ENCODE results near the gene VPS51. TPM values are rescaled to one million over a fixed set of nuclear protein-coding genes. Genes with fewer than 3 reads are reported as not detected.

VPS51 gene
- total and polyA plus RNA-seq, 2 of the 13 experiments (the other 11 are each of a cell fraction or from before 2014, with no cell fraction given), result 76.3 to 90.6 TPM

DNA sequence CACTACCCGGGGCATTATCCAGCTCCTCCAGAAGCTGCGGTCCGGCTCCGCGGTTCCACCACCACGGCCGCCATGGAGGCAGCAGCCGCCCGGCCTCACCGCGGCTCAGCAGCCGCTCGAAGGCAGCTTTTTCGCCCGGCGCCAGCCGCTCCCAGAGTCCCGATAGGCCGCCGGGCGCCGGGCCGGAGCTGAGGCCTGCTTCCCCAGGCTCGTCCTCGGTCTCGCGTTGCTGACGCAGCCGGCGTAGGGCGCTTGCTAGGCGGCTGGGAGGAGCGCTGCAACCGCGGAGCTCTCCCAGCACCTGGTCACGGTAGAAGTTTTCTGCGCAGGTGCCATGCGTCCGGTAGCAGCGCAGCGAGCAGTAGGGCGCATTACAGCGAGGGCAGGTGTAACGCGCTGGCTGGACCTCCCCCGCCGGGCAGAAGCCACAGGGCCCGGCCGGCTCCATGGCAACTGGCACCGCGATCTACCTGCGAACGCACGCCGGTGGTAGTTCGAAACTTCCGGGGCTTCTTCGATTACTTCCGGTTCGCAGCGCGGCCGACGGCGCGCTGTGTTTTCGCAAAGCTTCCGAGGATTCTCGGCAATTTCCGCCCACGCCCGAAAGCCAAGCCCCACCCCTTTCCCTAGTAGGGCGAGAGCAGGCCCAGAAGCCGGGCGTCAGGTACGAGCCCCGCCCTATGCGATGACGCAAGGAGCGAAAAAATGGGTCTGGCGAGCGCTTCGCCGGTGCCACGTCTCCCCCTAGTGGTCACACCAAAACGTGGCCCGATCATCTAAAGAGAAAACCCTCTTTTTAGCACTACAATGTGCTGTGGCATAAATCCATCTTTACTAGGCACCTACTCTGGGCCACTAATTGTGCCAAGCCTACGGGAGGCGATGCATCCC lies 21.4 kb downstream of the VPS51 start, which contains the start of gene ZNHIT2 (continued):
- no peak for TF ChIP-seq ZBTB14 (CRISPR knock-in tag; IDR thresholded peaks at IDR 0.05)
- peak; percentile 21; the same call in 1 of the 2 replicates for TF ChIP-seq SP140L (CRISPR knock-in tag; IDR thresholded peaks at IDR 0.05; ENCODE audit: borderline replicate concordance)
- TF ChIP-seq MNT (IDR thresholded peaks at IDR 0.05), result peak; percentile 84
- no peak for TF ChIP-seq ZSCAN12 (CRISPR knock-in tag; IDR thresholded peaks at IDR 0.05)
- TF ChIP-seq MAFK (conservative IDR thresholded peaks at IDR 0.05 in 1 of 2, IDR thresholded peaks at IDR 0.05 in 1 of 2; ENCODE audit: low read length in 2 of 2), result no peak
- TF ChIP-seq IKZF5 (CRISPR knock-in tag; IDR thresholded peaks at IDR 0.05), result peak; percentile 73
- TF ChIP-seq GTF2F1 (IDR thresholded peaks at IDR 0.05; ENCODE audit: low read length), result no peak
- TF ChIP-seq ATF6 (CRISPR knock-in tag; conservative IDR thresholded peaks at IDR 0.05), result no peak
- TF ChIP-seq ZNF292 (CRISPR knock-in tag; IDR thresholded peaks at IDR 0.05; ENCODE audit: borderline replicate concordance, low read depth), result no peak
- TF ChIP-seq ZNF569 (CRISPR knock-in tag; IDR thresholded peaks at IDR 0.05; ENCODE audit: borderline replicate concordance), result no peak
- TF ChIP-seq, protein P1, sequence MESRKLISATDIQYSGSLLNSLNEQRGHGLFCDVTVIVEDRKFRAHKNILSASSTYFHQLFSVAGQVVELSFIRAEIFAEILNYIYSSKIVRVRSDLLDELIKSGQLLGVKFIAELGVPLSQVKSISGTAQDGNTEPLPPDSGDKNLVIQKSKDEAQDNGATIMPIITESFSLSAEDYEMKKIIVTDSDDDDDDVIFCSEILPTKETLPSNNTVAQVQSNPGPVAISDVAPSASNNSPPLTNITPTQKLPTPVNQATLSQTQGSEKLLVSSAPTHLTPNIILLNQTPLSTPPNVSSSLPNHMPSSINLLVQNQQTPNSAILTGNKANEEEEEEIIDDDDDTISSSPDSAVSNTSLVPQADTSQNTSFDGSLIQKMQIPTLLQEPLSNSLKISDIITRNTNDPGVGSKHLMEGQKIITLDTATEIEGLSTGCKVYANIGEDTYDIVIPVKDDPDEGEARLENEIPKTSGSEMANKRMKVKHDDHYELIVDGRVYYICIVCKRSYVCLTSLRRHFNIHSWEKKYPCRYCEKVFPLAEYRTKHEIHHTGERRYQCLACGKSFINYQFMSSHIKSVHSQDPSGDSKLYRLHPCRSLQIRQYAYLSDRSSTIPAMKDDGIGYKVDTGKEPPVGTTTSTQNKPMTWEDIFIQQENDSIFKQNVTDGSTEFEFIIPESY (CRISPR knock-in tag; IDR thresholded peaks at IDR 0.05), result no peak; the same call in 1 of the 2 replicates
- TF ChIP-seq ZFP1 (CRISPR knock-in tag; IDR thresholded peaks at IDR 0.05), result no peak
- no peak; the same call in 1 of the 2 replicates for TF ChIP-seq ZNF224 (CRISPR knock-in tag; IDR thresholded peaks at IDR 0.05)
- TF ChIP-seq ZNF274 (CRISPR knock-in tag; IDR thresholded peaks at IDR 0.05), result no peak
- no peak for TF ChIP-seq ZBTB7B (CRISPR knock-in tag; IDR thresholded peaks at IDR 0.05)
